ENCODE measurements around the gene TMEM108. TPM values are rescaled to one million over a fixed set of nuclear protein-coding genes. Genes with fewer than 3 reads are reported as not detected.

TMEM108 gene
- total and polyA plus RNA-seq, 2 of the 4 experiments (the other 2 are of a cell fraction), result 0.18 to 2.2 TPM

- no peak overlapping the region for H2BK15ac ChIP-seq (ENCODE audit: low read depth, low read length)
- intact Hi-C loops (cut with micrococcal nuclease), result no loop called here
- H3K4me1 ChIP-seq (ENCODE audit: control insufficient read depth, insufficient read depth, low read length), result no peaks in the 10 kb centered on the region
- H3K14ac ChIP-seq (replicated peaks; ENCODE audit: low read depth, low read length), result no peak overlapping the region
- no peak overlapping the region for H2BK5ac ChIP-seq (ENCODE audit: low read depth, low read length, poor library complexity, severe bottlenecking)
- WGBS, 2 experiments (ENCODE audit: extremely low coverage in 2 of 2, insufficient read length in 1 of 2), result 67% methylated on average over 1 of the region's 4 CpGs; no CpG with 5 or more reads in 1 of the 2 experiments
- H4K5ac ChIP-seq (ENCODE audit: low read depth, low read length), result no peak overlapping the region
- TF ChIP-seq, protein P1, sequence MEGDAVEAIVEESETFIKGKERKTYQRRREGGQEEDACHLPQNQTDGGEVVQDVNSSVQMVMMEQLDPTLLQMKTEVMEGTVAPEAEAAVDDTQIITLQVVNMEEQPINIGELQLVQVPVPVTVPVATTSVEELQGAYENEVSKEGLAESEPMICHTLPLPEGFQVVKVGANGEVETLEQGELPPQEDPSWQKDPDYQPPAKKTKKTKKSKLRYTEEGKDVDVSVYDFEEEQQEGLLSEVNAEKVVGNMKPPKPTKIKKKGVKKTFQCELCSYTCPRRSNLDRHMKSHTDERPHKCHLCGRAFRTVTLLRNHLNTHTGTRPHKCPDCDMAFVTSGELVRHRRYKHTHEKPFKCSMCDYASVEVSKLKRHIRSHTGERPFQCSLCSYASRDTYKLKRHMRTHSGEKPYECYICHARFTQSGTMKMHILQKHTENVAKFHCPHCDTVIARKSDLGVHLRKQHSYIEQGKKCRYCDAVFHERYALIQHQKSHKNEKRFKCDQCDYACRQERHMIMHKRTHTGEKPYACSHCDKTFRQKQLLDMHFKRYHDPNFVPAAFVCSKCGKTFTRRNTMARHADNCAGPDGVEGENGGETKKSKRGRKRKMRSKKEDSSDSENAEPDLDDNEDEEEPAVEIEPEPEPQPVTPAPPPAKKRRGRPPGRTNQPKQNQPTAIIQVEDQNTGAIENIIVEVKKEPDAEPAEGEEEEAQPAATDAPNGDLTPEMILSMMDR (conservative IDR thresholded peaks at IDR 0.05; ENCODE audit: low read depth, low read length), result no peak
- TF ChIP-seq, protein P2, sequence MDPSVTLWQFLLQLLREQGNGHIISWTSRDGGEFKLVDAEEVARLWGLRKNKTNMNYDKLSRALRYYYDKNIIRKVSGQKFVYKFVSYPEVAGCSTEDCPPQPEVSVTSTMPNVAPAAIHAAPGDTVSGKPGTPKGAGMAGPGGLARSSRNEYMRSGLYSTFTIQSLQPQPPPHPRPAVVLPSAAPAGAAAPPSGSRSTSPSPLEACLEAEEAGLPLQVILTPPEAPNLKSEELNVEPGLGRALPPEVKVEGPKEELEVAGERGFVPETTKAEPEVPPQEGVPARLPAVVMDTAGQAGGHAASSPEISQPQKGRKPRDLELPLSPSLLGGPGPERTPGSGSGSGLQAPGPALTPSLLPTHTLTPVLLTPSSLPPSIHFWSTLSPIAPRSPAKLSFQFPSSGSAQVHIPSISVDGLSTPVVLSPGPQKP (IDR thresholded peaks at IDR 0.05; ENCODE audit: borderline replicate concordance, low read depth, low read length), result no peak
- TF ChIP-seq RAD21 (IDR thresholded peaks at IDR 0.05; ENCODE audit: low read length), result no peak
- TF ChIP-seq, protein P3, sequence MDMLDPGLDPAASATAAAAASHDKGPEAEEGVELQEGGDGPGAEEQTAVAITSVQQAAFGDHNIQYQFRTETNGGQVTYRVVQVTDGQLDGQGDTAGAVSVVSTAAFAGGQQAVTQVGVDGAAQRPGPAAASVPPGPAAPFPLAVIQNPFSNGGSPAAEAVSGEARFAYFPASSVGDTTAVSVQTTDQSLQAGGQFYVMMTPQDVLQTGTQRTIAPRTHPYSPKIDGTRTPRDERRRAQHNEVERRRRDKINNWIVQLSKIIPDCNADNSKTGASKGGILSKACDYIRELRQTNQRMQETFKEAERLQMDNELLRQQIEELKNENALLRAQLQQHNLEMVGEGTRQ (IDR thresholded peaks at IDR 0.05; ENCODE audit: low read depth, low read length), result no peak
- TF ChIP-seq MAFK (IDR thresholded peaks at IDR 0.05; ENCODE audit: low read depth, low read length), result no peak
- TF ChIP-seq CEBPB (IDR thresholded peaks at IDR 0.05; ENCODE audit: low read depth, low read length), result no peak
- in situ Hi-C loops (cut with MboI; ENCODE audit: low sequenced_read_pairs), result no loop called here
- H3K27me3 ChIP-seq (ENCODE audit: control insufficient read depth, insufficient read depth, low read length), result no peaks in the 10 kb centered on the region; the same call in 1 of the 2 replicates
- no peak overlapping the region for H4K91ac ChIP-seq (ENCODE audit: insufficient read depth, low read depth, low read length)
- H3K4me2 ChIP-seq (ENCODE audit: low read depth, low read length), result no peak overlapping the region
- H2AK9ac ChIP-seq (replicated peaks; ENCODE audit: low read depth, low read length, poor library complexity), result no peak overlapping the region
- H3K9me3 ChIP-seq (ENCODE audit: control insufficient read depth, insufficient read depth, low read length), result no peaks in the 10 kb centered on the region
- no peak overlapping the region for H2BK120ac ChIP-seq (ENCODE audit: low read depth, low read length)
- H3K4me3 ChIP-seq (ENCODE audit: insufficient read depth, low read depth, low read length), result no peak overlapping the region
- no peak overlapping the region for H3K56ac ChIP-seq (ENCODE audit: extremely low read depth, insufficient read depth, low read length)
- no peak overlapping the region for H4K8ac ChIP-seq (ENCODE audit: low read depth in 2 of 2, low read length in 2 of 2)
- H2AFZ ChIP-seq (replicated peaks; ENCODE audit: low read length, poor library complexity), result no peak overlapping the region
- H3K18ac ChIP-seq (ENCODE audit: low read depth, low read length), result no peak overlapping the region
- no peaks in the 10 kb centered on the region for H3K36me3 ChIP-seq (ENCODE audit: control insufficient read depth, insufficient read depth, low read length)
- ChIA-PET CTCF (no interaction called here), POLR2A (ENCODE audit: unreplicated experiment) (no interaction called here)
- dilution Hi-C loops (cut with HindIII; ENCODE audit: low sequenced_read_pairs, unreplicated experiment), result no loop called here
- no peaks in the 10 kb centered on the region for H4K20me1 ChIP-seq (ENCODE audit: insufficient read depth, low read length)
- H3K9ac ChIP-seq (ENCODE audit: low read depth, low read length), result no peak overlapping the region
- no peak overlapping the region for H3K4ac ChIP-seq (ENCODE audit: low read depth, low read length)
- no peak overlapping the region for H2AK5ac ChIP-seq (ENCODE audit: low read depth, low read length)
- H3K9me1 ChIP-seq (ENCODE audit: insufficient read depth, low read length), result no peaks in the 10 kb centered on the region; the same call in 1 of the 2 replicates
- DNase-seq (no peak), ATAC-seq (ENCODE audit: low read depth) (no peak)
- no peak overlapping the region for H3K23ac ChIP-seq (ENCODE audit: low read depth, low read length)
- H3K27ac ChIP-seq (ENCODE audit: insufficient read depth, low read length), result no peak overlapping the region
- BruUV-seq (replicated peaks), result no TSS peak
- no peak overlapping the region for H2BK20ac ChIP-seq (ENCODE audit: low read depth, low read length)
- H3K79me1 ChIP-seq (ENCODE audit: low read depth in 1 of 2, low read length in 2 of 2), result no peaks in the 10 kb centered on the region
These were observed 324.3 kb downstream of the TMEM108 start for GRCh38 chr3:133362539-133362938.
